HL-60 (cell line): ENCODE data around the gene AGR3.
A peak's percentile ranks its signal among the peaks of the same experiment; 100 is the strongest.

Experiments
- DNase-seq, 2 experiments: peaks; one replicate each; pipeline ENCODE4 v3.0.0-alpha.2; 2010 to 2020; ENCODE audit warnings: low read depth in 1 of 2, low spot score in 1 of 2
- H3K27ac ChIP-seq: fragments of 250-450 bp; sonication (Bioruptor Pico); replicated peaks from 2 replicates; pipeline ENCODE4 v1.5.1; 2020; ENCODE audit warnings: mild to moderate bottlenecking, moderate library complexity
- H3K27me3 ChIP-seq: fragments of 250-450 bp; sonication (Bioruptor Pico); 2 replicates; pipeline ENCODE4 v1.5.1; 2021; ENCODE audit warnings: mild to moderate bottlenecking, moderate library complexity; ENCODE audit not compliant: insufficient read depth, poor library complexity, severe bottlenecking
- H3K4me3 ChIP-seq: replicated peaks from 2 replicates; pipeline ENCODE4 v1.5.1; 2011; ENCODE audit warnings: mild to moderate bottlenecking, control low read depth, low read length; ENCODE audit not compliant: insufficient read depth
- GABPA ChIP-seq: IDR thresholded peaks from 2 replicates; pipeline ENCODE4 v1.6.1; 2012; ENCODE audit warnings: low read depth
- POLR2AphosphoS5 ChIP-seq: IDR thresholded peaks from 2 replicates; pipeline ENCODE4 v1.6.1; 2012; ENCODE audit warnings: low read depth
- SPI1 ChIP-seq: IDR thresholded peaks from 2 replicates; pipeline ENCODE4 v1.6.1; 2012; ENCODE audit warnings: low read depth, mild to moderate bottlenecking, borderline replicate concordance
- TF ChIP-seq, protein P1 (sequence below): IDR thresholded peaks from one replicate; pipeline ENCODE4 v1.5.1; 2011; ENCODE audit warnings: low read length, control low read depth, inconsistent platforms; ENCODE audit not compliant: insufficient read depth
- TF ChIP-seq, protein P2 (sequence below): IDR thresholded peaks from 2 replicates; pipeline ENCODE4 v1.6.1; 2012; ENCODE audit warnings: low read depth; ENCODE audit not compliant: insufficient replicate concordance

Gene AGR3

DNA sequence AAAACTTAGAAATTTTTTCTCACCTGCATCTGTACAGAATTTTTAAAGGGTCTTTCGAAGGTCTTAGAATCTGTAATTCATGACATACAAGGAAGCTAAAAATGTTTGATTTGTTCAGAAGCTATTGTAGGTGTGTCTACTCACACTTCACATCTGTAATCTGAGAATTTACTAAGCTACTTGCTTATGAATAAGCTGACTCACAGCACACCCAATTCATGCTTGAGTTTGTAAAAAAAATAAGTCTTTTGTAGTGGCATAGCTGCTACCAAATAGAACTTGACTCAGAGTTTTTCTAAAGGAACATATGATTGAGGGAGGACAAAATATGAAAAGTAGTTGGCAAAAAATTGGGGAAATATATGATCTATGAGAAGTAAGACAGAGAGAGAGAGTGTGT lies 64.2 kb downstream of the AGR3 start:
- DNase-seq: no peak
- peak overlapping the region; percentile 49; the same call in 1 of the 2 replicates for H3K27ac ChIP-seq
- no peak overlapping the region for H3K4me3 ChIP-seq
- H3K27me3 ChIP-seq: no peaks in the 10 kb centered on the region
- TF ChIP-seq GABPA (no peak), SPI1 (no peak), POLR2AphosphoS5 (no peak)
- TF ChIP-seq, protein P1, sequence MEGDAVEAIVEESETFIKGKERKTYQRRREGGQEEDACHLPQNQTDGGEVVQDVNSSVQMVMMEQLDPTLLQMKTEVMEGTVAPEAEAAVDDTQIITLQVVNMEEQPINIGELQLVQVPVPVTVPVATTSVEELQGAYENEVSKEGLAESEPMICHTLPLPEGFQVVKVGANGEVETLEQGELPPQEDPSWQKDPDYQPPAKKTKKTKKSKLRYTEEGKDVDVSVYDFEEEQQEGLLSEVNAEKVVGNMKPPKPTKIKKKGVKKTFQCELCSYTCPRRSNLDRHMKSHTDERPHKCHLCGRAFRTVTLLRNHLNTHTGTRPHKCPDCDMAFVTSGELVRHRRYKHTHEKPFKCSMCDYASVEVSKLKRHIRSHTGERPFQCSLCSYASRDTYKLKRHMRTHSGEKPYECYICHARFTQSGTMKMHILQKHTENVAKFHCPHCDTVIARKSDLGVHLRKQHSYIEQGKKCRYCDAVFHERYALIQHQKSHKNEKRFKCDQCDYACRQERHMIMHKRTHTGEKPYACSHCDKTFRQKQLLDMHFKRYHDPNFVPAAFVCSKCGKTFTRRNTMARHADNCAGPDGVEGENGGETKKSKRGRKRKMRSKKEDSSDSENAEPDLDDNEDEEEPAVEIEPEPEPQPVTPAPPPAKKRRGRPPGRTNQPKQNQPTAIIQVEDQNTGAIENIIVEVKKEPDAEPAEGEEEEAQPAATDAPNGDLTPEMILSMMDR: no peak
- TF ChIP-seq, protein P2, sequence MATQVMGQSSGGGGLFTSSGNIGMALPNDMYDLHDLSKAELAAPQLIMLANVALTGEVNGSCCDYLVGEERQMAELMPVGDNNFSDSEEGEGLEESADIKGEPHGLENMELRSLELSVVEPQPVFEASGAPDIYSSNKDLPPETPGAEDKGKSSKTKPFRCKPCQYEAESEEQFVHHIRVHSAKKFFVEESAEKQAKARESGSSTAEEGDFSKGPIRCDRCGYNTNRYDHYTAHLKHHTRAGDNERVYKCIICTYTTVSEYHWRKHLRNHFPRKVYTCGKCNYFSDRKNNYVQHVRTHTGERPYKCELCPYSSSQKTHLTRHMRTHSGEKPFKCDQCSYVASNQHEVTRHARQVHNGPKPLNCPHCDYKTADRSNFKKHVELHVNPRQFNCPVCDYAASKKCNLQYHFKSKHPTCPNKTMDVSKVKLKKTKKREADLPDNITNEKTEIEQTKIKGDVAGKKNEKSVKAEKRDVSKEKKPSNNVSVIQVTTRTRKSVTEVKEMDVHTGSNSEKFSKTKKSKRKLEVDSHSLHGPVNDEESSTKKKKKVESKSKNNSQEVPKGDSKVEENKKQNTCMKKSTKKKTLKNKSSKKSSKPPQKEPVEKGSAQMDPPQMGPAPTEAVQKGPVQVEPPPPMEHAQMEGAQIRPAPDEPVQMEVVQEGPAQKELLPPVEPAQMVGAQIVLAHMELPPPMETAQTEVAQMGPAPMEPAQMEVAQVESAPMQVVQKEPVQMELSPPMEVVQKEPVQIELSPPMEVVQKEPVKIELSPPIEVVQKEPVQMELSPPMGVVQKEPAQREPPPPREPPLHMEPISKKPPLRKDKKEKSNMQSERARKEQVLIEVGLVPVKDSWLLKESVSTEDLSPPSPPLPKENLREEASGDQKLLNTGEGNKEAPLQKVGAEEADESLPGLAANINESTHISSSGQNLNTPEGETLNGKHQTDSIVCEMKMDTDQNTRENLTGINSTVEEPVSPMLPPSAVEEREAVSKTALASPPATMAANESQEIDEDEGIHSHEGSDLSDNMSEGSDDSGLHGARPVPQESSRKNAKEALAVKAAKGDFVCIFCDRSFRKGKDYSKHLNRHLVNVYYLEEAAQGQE: no peak

DNA sequence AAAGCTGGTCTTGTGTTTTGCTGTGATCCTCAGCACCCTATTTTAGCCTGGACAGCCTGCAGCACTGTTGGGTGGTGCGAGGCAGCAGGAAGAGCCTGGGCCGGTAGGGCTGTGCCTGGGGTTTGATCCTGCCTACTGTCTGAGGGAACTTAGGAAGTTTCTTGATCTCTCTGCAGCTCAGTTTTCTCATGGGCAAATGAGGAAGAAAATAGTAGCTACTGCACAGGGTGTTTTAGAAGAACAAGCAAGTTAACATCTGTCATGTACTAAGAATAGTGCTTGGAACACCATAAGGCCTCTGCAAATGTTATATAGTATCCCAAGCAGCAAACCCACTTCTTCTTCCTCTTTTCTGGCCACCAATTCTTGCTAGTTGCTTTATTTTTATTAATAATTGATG lies 65.0 kb downstream of the AGR3 start:
- Histone ChIP-seq H3K27me3 (no peaks in the 10 kb centered on the region), H3K4me3 (no peak overlapping the region), H3K27ac (peak overlapping the region; percentile 49)
- DNase-seq: peak in 1 of 2 experiments; percentile 44
- TF ChIP-seq SPI1 (peak; percentile 59; the same call in 1 of the 2 replicates), POLR2AphosphoS5 (no peak), GABPA (no peak)
- TF ChIP-seq, protein P1: no peak
- TF ChIP-seq, protein P2: no peak

DNA sequence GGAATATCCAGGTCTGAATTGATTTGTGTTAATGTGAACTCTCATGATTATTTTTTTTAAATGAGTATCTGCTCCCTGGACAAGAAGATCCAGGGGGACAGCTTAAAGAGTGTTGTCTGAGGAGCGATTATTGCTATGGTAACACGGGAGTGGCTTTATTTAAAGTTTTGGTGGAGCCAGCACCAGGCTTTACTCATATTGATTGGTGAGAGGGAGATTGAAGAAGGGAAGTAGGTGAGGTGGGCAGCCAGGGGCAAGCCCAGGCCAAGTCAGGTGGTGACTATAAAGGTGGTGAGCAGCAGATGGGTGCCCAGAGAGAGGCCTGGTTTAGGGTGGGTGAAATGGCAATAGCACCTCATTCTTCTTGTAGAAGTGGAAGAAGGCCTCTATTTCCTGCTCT lies 66.8 kb downstream of the AGR3 start:
- TF ChIP-seq GABPA (no peak), POLR2AphosphoS5 (no peak), SPI1 (no peak)
- TF ChIP-seq, protein P2: no peak
- TF ChIP-seq, protein P1: no peak
- no peak overlapping the region for H3K27ac ChIP-seq
- H3K4me3 ChIP-seq: no peak overlapping the region
- H3K27me3 ChIP-seq: no peaks in the 10 kb centered on the region
- no peak for DNase-seq
